HG03095 (cell line): ENCODE measurements around the gene TAS2R42.

Experiments used
- ATAC-seq: cut with Tn5 transposase; IDR thresholded peaks from one replicate; pipeline ENCODE4 v1.9.1; 2021; ENCODE audit warnings: moderate library complexity; ENCODE audit not compliant: unreplicated experiment

Gene TAS2R42

DNA sequence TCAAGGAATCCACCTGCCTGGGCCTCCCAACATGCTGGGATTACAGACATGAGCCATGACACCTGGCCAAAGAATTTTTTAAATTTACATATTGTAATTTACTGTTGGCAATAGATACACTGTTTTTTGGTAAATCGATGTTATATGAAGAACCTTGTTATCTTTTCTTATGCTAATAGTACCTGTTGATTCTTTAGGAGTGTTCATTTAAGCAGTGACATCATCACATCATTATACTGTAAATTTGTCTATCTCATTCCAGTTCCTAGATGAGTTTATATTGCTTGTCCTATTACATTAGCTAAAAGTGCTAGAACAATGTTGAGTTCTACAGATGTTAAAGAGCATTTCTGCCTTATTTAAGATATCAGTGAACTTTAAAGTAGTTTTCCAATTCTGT, 39.3 kb downstream of the TAS2R42 start:
- no peak for ATAC-seq

GRCh38 chr12:11144297-11144696, 42.4 kb downstream of the TAS2R42 start:
- no peak for ATAC-seq

DNA sequence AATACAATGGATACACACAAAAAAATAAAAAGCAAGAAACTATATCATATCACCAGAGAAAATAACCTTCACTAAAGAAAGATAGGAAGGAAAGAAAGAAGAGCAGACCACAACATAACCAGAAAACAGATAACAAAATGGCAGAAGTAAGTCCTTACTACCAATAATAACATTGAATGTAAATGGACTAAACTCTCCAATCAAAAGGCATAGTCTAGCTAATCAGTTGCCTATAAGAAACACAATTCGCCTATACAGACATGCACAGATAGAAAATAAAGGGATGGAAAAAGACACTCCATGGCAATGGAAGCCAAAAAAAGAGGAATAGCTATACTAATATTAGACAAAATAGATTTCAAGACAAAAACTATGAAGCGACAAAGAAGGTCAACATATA, 43.4 kb downstream of the TAS2R42 start:
- no peak for ATAC-seq

GRCh38 chr12:11136075-11136474, 50.7 kb downstream of the TAS2R42 start:
- no peak for ATAC-seq
